NT2/D1 (cell line): ENCODE results near the gene SLC9A9.

Source experiments
- DNase-seq: peaks from one replicate; pipeline ENCODE4 v3.0.0-alpha.2; 2011; ENCODE audit warnings: low read depth, low spot score
- H3K27me3 ChIP-seq: 2 replicates; pipeline ENCODE4 v1.6.0; 2011; ENCODE audit warnings: mild to moderate bottlenecking; ENCODE audit not compliant: insufficient read length, insufficient read depth
- H3K36me3 ChIP-seq: 2 replicates; pipeline ENCODE4 v1.6.1; 2011; ENCODE audit warnings: mild to moderate bottlenecking, low read length, mixed read lengths; ENCODE audit not compliant: insufficient read depth, insufficient read length
- H3K4me1 ChIP-seq: 2 replicates; pipeline ENCODE4 v1.5.1; 2011; ENCODE audit not compliant: insufficient read depth, insufficient read length
- H3K4me3 ChIP-seq: 2 replicates; pipeline ENCODE4 v1.5.1; 2011; ENCODE audit warnings: low read depth; ENCODE audit not compliant: insufficient read length
- H3K9ac ChIP-seq: 2 replicates; pipeline ENCODE4 v1.6.0; 2011; ENCODE audit warnings: low read depth; ENCODE audit not compliant: insufficient read length
- H3K9me3 ChIP-seq: 2 replicates; pipeline ENCODE4 v1.5.1; 2011; ENCODE audit warnings: mild to moderate bottlenecking, low read length; ENCODE audit not compliant: insufficient read depth
- SUZ12 ChIP-seq: IDR thresholded peaks from 2 replicates; pipeline ENCODE4 v1.6.1; 2011; ENCODE audit not compliant: insufficient read length, insufficient read depth; ENCODE audit errors: extremely low read depth
- YY1 ChIP-seq: IDR thresholded peaks from 2 replicates; pipeline ENCODE4 v1.6.1; 2011; ENCODE audit not compliant: insufficient read length, insufficient read depth
- ZNF274 ChIP-seq: IDR thresholded peaks from 2 replicates; pipeline ENCODE4 v1.6.1; 2011; ENCODE audit warnings: mild to moderate bottlenecking, low read depth, low read length

SLC9A9 gene

GRCh38 chr3:143657391-143657790, 190.9 kb downstream of the SLC9A9 start:
- TF ChIP-seq YY1, result no peak
- TF ChIP-seq ZNF274, result no peak
- TF ChIP-seq SUZ12, result no peak
- peaks cover 6% of the 10 kb centered on the region; the same call in 1 of the 2 replicates for H3K9me3 ChIP-seq

GRCh38 chr3:143654906-143655305, 193.4 kb downstream of the SLC9A9 start:
- Histone ChIP-seq H3K27me3 (no peaks in the 10 kb centered on the region), H3K36me3 (no peaks in the 10 kb centered on the region), H3K4me3 (no peak overlapping the region), H3K4me1 (no peaks in the 10 kb centered on the region), H3K9me3 (no peaks in the 10 kb centered on the region), H3K9ac (no peak overlapping the region)
- no peak for DNase-seq
- TF ChIP-seq ZNF274, result no peak
- no peak for TF ChIP-seq YY1
- no peak for TF ChIP-seq SUZ12

More at GRCh38 chr3:143657391-143657790, 190.9 kb downstream of the SLC9A9 start:
- no peak overlapping the region for H3K9ac ChIP-seq
- no peaks in the 10 kb centered on the region for H3K4me1 ChIP-seq
- no peak for DNase-seq
- no peaks in the 10 kb centered on the region for H3K36me3 ChIP-seq
- H3K27me3 ChIP-seq, result no peaks in the 10 kb centered on the region
- no peak overlapping the region for H3K4me3 ChIP-seq

GRCh38 chr3:143653935-143654334, 194.3 kb downstream of the SLC9A9 start:
- Histone ChIP-seq H3K9ac (no peak overlapping the region), H3K4me1 (no peaks in the 10 kb centered on the region), H3K9me3 (no peaks in the 10 kb centered on the region), H3K27me3 (no peaks in the 10 kb centered on the region), H3K4me3 (no peak overlapping the region), H3K36me3 (no peaks in the 10 kb centered on the region)
- DNase-seq, result no peak
- TF ChIP-seq YY1, result no peak
- no peak for TF ChIP-seq ZNF274
- TF ChIP-seq SUZ12, result no peak

- Histone ChIP-seq H3K9ac (no peak overlapping the region), H3K36me3 (no peaks in the 10 kb centered on the region), H3K4me1 (no peaks in the 10 kb centered on the region), H3K9me3 (no peaks in the 10 kb centered on the region), H3K4me3 (no peak overlapping the region), H3K27me3 (no peaks in the 10 kb centered on the region)
- DNase-seq, result no peak
- TF ChIP-seq ZNF274 (no peak), YY1 (no peak), SUZ12 (no peak)
Observed at GRCh38 chr3:143653493-143653892, 194.8 kb downstream of the SLC9A9 start.

GRCh38 chr3:143652118-143652517, 196.2 kb downstream of the SLC9A9 start:
- no peak for DNase-seq
- no peak overlapping the region for H3K9ac ChIP-seq
- no peaks in the 10 kb centered on the region for H3K4me1 ChIP-seq
- no peaks in the 10 kb centered on the region for H3K9me3 ChIP-seq
- no peaks in the 10 kb centered on the region for H3K36me3 ChIP-seq
- H3K4me3 ChIP-seq, result no peak overlapping the region
- TF ChIP-seq ZNF274 (no peak), YY1 (no peak), SUZ12 (no peak)
- no peaks in the 10 kb centered on the region for H3K27me3 ChIP-seq

GRCh38 chr3:143650827-143651226, 197.4 kb downstream of the SLC9A9 start:
- DNase-seq, result no peak
- no peaks in the 10 kb centered on the region for H3K36me3 ChIP-seq
- H3K9me3 ChIP-seq, result no peaks in the 10 kb centered on the region
- no peak overlapping the region for H3K9ac ChIP-seq
- no peak overlapping the region for H3K4me3 ChIP-seq
- H3K4me1 ChIP-seq, result no peaks in the 10 kb centered on the region
- TF ChIP-seq YY1 (no peak), ZNF274 (no peak), SUZ12 (no peak)
- no peaks in the 10 kb centered on the region for H3K27me3 ChIP-seq

- DNase-seq, result no peak
- no peaks in the 10 kb centered on the region for H3K9me3 ChIP-seq
- H3K27me3 ChIP-seq, result no peaks in the 10 kb centered on the region
- H3K4me1 ChIP-seq, result no peaks in the 10 kb centered on the region
- TF ChIP-seq ZNF274, result no peak
- no peak for TF ChIP-seq SUZ12
- no peak for TF ChIP-seq YY1
- H3K4me3 ChIP-seq, result no peak overlapping the region
- H3K36me3 ChIP-seq, result no peaks in the 10 kb centered on the region
- no peak overlapping the region for H3K9ac ChIP-seq
Observed at GRCh38 chr3:143650120-143650519, 198.1 kb downstream of the SLC9A9 start.
